Measurements from ENCODE around the gene NQO2.
A peak's percentile ranks its signal among the peaks of the same experiment; 100 is the strongest.

Gene NQO2

GRCh38 chr6:2973676-2974075, 26.0 kb upstream of the NQO2 start:
- DNase-seq (ENCODE audit: low read depth in 1 of 2, low spot score in 1 of 2) = no peak
- TF ChIP-seq JUND (IDR thresholded peaks at IDR 0.05; ENCODE audit: low read depth) = no peak
- in situ Hi-C loops (cut with HindIII; ENCODE audit: low pct_unique_long_range_greater_than_20kb, low sequenced_read_pairs) = no loop called here

GRCh38 chr6:2976060-2976459, 23.6 kb upstream of the NQO2 start:
- in situ Hi-C loops (cut with HindIII; ENCODE audit: low pct_unique_long_range_greater_than_20kb, low sequenced_read_pairs) = no loop called here
- TF ChIP-seq JUND (IDR thresholded peaks at IDR 0.05; ENCODE audit: low read depth) = no peak
- no peak for DNase-seq (ENCODE audit: low read depth in 1 of 2, low spot score in 1 of 2)

GRCh38 chr6:2976571-2977085, 23.1 kb upstream of the NQO2 start:
- no peak for TF ChIP-seq JUND (IDR thresholded peaks at IDR 0.05; ENCODE audit: low read depth)
- no peak for DNase-seq (ENCODE audit: low read depth in 1 of 2, low spot score in 1 of 2)
- in situ Hi-C loops (cut with HindIII; ENCODE audit: low pct_unique_long_range_greater_than_20kb, low sequenced_read_pairs) = no loop called here

DNA sequence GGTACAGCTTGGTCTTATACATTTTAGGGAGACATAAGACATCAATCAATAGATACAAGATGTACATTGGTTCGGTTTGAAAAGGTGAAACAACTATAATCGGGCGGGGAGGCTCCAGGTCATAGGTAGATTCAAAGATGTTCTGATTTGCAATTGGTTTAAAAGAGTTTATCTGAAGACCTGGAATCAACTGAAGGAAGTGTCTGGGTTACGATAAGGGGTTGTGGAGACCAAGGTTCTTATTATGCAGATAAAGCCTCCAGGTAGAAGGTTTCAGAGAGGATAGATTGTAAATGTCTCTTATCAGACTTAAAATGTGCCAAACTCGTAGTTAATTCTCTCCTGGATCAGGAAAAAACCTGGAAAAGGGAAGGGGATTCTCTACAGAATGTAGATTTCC, 22.4 kb upstream of the NQO2 start:
- no peak for TF ChIP-seq JUND (IDR thresholded peaks at IDR 0.05; ENCODE audit: low read depth)
- in situ Hi-C loops (cut with HindIII; ENCODE audit: low pct_unique_long_range_greater_than_20kb, low sequenced_read_pairs) = no loop called here
- no peak for DNase-seq (ENCODE audit: low read depth in 1 of 2, low spot score in 1 of 2)

- DNase-seq (ENCODE audit: low read depth in 1 of 2, low spot score in 1 of 2) = no peak
- TF ChIP-seq JUND (IDR thresholded peaks at IDR 0.05; ENCODE audit: low read depth) = no peak
- in situ Hi-C loops (cut with HindIII; ENCODE audit: low pct_unique_long_range_greater_than_20kb, low sequenced_read_pairs) = no loop called here
Measured at GRCh38 chr6:2977799-2978590, 21.7 kb upstream of the NQO2 start.

DNA sequence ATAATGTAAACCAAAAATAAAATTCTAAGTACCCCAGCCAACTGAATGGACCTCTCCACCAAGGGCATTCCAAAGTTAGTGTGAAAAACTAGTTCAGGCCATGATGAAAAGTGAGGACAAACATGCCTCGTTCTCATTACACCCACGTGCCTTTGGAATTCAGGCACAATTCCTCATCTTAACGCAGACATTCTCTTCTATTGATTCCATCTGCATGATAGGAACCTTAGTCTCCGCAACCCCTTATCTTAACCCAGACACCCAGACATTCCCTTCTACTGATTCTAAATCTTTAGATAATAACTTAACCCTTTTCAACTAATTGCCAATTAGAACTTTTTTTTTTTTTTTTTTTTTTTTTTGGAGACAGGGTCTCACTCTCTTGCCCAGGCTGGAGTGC, 20.8 kb upstream of the NQO2 start:
- DNase-seq (ENCODE audit: low read depth in 1 of 2, low spot score in 1 of 2) = no peak
- TF ChIP-seq JUND (IDR thresholded peaks at IDR 0.05; ENCODE audit: low read depth) = no peak
- in situ Hi-C loops (cut with HindIII; ENCODE audit: low pct_unique_long_range_greater_than_20kb, low sequenced_read_pairs) = no loop called here

- no peak for DNase-seq (ENCODE audit: low read depth in 1 of 2, low spot score in 1 of 2)
- in situ Hi-C loops (cut with HindIII; ENCODE audit: low pct_unique_long_range_greater_than_20kb, low sequenced_read_pairs) = no loop called here
- TF ChIP-seq JUND (IDR thresholded peaks at IDR 0.05; ENCODE audit: low read depth) = no peak
Measured at GRCh38 chr6:2979819-2980464, 19.8 kb upstream of the NQO2 start.

DNA sequence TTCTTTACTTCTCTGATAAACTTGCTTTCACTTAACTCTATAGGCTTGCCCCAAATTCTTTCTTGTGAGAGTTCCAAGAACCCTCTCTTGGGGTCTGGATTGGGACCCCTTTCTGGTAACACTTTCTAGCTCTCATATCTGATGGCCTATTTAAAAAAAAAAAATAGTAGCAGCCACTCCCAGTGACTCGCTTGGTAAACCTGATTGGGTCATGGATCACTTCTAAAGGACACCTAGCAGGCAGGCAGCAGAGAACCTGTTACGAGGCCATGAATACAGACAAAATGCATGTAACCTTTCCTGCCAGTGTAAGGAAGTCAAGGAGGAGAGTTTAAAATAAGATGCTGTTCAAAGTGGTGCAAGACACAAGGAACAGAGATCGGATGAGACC, 19.2 kb upstream of the NQO2 start:
- TF ChIP-seq JUND (IDR thresholded peaks at IDR 0.05; ENCODE audit: low read depth) = no peak
- in situ Hi-C loops (cut with HindIII; ENCODE audit: low pct_unique_long_range_greater_than_20kb, low sequenced_read_pairs) = no loop called here
- DNase-seq (ENCODE audit: low read depth in 1 of 2, low spot score in 1 of 2) = no peak

GRCh38 chr6:2982426-2983117, 17.1 kb upstream of the NQO2 start:
- no peak for TF ChIP-seq JUND (IDR thresholded peaks at IDR 0.05; ENCODE audit: low read depth)
- in situ Hi-C loops (cut with HindIII; ENCODE audit: low pct_unique_long_range_greater_than_20kb, low sequenced_read_pairs) = no loop called here

GRCh38 chr6:2984738-2985406, 14.8 kb upstream of the NQO2 start:
- peak in 1 of 2 experiments; percentile 55 for DNase-seq (ENCODE audit: low read depth in 1 of 2, low spot score in 1 of 2)
- TF ChIP-seq JUND (IDR thresholded peaks at IDR 0.05; ENCODE audit: low read depth) = no peak
- in situ Hi-C loops (cut with HindIII; ENCODE audit: low pct_unique_long_range_greater_than_20kb, low sequenced_read_pairs) = no loop called here

More at GRCh38 chr6:2982426-2983117, 17.1 kb upstream of the NQO2 start:
- no peak for DNase-seq (ENCODE audit: low read depth in 1 of 2, low spot score in 1 of 2)

DNA sequence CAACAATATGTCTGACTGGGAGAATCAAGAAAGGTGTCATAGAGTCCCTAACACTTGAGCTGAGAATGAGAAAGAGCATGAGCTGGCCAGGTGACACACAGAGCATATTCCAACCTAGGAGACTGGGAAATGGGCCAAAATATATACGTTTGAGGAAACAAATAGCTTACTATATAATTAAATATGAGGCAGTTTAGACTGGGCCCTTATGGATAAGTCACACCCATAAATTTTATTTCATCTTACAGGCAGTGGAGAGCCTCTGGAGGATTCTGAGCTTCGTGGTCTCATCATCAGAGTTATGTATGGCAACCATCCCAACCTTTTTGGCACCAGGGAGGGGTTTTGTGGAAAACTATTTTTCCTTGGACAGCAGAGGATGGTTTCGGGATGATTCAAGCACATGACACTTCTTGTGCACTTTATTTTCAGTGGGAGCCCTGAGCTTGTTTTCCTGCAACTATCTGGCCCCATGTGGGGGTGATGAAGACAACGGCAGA, 12.9 kb upstream of the NQO2 start:
- no peak for DNase-seq (ENCODE audit: low read depth in 1 of 2, low spot score in 1 of 2)
- no peak for TF ChIP-seq JUND (IDR thresholded peaks at IDR 0.05; ENCODE audit: low read depth)
- in situ Hi-C loops (cut with HindIII; ENCODE audit: low pct_unique_long_range_greater_than_20kb, low sequenced_read_pairs) = no loop called here

DNA sequence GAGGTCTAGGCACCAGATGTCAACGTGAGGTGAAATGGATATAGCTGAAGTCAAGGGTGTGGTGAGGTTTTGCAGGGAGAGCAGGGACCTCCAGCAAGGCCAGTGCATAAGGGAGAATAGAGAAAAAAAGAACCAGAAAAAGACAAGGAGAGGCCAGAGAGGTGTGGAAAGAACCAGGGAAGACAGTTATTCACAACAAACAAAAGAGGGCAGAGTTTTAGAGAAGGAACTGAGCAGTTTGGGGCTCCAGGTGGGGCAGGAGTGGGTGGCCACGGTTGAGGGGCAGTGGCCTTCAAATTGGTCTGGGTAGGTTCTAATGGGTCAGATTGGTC, 11.6 kb upstream of the NQO2 start:
- no peak for DNase-seq (ENCODE audit: low read depth in 1 of 2, low spot score in 1 of 2)
- in situ Hi-C loops (cut with HindIII; ENCODE audit: low pct_unique_long_range_greater_than_20kb, low sequenced_read_pairs) = no loop called here
- no peak for TF ChIP-seq JUND (IDR thresholded peaks at IDR 0.05; ENCODE audit: low read depth)
